Embryonic facial prominence (tissue), 1 donor: ENCODE measurements around the gene AFAP1.

Experiments used
- DNase-seq: peaks from one replicate; pipeline ENCODE4 v3.0.0-alpha.2; 2016; ENCODE audit errors: extremely low spot score

AFAP1 gene

DNA sequence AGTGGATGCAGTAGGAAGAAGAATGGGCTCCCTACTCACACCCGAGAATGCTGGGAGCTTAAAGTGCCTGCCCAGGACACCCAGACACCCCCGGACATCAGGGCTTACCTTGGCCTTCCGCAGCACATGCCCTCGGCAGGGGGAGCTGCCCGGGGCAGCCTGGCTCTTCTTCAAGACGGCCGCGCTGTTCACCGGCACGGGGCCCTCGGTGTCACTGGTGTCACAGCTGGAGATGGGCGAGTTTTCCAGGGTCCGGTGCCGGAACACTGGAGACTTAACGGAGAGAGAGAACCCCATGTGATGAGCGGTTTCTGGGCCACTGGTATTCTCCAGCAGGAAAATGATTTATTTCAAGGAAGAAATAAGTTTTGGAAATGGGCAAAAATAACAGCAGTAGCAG is 170.9 kb downstream of the AFAP1 start:
- no peak for DNase-seq

DNA sequence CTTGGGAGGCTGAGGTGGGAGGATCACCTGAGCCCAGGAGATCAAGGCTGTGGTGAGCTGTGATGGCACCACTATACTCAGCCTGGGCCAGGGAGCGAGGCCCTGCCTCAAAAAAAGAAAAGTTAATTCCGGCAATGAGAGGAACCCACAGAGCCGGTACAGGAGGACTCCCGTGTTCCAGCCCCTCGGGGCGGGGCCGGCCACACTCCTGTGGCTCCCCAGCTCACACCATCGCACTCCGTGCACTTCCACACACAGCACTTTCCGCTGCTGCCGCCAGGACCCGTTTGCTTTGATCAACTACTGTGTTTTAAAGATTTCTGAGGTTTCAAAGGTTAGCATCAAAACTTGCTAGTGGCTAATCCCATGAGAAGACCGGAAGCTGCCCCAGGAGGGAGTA is 171.7 kb downstream of the AFAP1 start:
- DNase-seq, result no peak

DNA sequence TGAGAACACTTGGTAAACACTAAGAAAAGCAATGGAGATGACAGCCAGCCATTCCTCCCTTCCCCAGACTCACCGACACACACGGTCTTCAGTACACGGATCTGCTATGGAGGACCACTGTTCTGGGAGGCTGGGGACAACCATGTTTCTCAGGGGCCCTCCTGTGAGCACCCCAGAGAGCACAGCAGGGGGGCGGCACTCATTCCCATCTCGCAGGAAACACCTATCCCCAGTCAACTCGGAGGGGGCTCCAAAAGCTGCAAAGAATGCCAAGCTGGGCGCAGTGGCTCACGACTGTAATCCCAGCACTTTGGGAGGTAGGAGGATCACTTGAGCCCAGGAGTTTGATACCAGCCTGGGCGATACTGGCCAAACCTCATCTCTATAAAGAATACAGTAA is 172.1 kb downstream of the AFAP1 start:
- DNase-seq, result no peak

DNA sequence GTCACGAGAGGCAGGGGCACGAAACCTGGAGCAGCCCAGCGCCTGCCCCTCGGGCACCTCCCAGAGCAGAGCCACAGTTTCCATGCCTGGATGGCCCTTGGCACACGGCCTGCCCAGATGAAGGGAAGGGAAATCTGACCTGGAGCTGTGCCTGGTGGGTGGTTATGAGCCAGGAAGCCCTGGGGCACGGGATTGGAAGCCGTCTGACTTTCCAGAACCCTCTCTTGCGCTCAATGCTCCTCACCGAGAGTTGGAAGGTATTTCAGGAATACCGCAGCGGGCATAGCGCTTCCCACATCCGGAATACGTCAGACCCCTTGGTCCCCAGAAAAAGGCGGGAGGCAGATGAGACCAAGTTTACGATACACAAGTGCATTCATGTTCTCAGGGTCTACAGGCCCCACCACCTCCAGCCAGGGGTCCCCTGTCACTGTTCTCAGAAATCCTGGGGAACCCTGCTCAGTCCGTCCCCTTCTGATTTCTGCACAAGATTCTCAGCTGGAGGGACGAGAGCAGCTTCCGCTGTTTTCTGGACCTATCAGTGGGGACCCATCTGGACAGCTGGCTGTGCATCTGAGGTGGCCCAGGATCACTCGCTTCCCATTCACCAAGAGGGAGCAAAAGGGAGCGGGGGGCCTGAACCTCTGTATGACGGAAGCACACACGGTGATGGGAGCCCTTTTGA is 172.9 kb downstream of the AFAP1 start:
- no peak for DNase-seq

DNA sequence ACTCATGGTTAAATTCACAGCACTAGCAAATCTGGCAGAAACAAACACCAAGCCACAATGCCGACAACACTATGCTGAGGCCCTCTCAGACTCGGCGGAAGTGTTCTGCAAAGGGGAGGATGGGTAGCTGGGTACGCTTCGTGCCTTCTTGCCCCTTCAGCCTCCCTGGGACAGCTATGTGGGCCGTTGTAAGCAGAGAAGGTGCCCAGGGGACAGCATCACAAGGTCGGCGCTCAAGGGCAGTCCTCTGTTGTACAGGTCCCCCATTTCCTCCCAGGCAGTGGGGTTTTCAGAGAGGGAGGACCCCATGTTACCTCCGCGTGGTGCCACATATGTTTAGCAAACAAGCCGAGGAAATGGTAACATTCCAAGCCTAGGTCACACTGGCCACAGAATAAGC is 173.6 kb downstream of the AFAP1 start:
- DNase-seq, result no peak

DNA sequence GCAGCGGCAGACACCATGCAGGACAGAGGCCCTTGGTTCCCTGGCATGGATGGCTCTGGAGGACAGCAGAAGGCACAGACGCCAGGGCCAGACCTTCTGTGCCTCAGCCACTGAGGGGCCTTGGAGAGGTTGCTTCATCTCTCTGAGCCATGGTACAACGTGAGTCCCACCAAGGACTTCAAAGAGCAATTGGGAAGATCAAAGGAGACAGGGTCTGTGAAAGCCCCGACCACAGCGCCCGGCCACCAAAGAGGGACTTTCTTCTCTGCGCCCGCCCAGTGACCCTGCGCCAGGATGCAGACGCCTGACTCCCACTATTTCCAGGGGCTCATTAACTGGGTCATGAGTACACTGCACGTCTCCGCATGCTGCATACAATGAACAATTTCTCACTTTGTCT is 174.0 kb downstream of the AFAP1 start:
- DNase-seq, result no peak

DNA sequence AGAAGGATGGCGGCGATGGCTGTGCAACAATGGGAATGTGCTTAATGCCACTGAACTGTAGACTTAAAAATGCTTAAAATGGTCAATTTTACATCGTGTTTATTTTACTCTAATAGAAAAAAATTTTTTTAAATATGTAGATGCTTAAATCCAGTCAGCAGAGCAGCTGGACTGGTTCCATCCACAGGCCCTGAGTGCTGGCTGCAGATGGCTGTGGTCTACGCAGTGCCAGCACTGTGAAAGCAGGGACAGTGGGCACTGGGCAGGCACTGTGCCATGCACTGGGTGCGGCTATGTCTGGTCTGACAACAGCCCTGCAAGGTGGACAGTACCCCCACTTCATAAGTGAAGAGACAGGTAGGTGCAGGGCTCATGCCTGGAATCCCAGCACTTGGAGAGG is 175.2 kb downstream of the AFAP1 start:
- DNase-seq, result no peak

DNA sequence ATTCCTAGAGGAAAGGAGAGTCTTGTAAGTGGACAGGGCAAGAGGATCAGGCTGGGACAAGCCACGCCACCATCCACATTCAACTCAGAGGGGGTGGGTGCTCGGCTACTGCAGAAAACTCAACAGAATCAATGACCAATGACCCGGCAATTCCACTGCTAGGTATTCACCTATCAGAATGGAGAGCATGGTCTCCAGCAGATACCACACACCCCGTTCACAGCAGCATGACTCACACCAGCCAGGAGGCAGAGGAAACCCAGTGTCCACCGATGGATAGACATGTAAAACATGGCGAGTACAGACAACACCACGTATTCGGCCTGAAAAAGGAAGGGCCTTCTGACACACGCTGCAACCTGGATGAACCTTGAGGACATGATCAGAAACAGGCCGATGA is 175.9 kb downstream of the AFAP1 start:
- DNase-seq, result no peak

DNA sequence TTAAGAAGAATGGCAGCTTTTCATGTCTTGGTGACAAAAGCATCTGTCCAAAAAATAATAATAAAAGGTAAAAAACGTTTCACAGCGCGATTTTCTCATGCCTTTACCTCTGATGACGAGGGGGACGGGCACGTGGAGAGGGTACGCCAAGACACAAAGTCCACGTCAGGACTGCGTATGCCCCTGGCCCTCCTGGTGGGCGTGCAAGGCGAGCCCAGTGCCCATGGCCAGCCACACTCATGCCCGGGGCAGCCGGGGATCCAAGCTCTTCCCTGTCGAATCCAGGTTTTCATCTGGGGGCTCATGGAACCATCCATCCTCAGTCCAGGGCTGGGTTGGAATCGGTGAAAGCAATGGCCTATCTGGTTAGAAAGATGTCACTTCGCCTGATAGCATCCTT is 176.6 kb downstream of the AFAP1 start:
- no peak for DNase-seq

DNA sequence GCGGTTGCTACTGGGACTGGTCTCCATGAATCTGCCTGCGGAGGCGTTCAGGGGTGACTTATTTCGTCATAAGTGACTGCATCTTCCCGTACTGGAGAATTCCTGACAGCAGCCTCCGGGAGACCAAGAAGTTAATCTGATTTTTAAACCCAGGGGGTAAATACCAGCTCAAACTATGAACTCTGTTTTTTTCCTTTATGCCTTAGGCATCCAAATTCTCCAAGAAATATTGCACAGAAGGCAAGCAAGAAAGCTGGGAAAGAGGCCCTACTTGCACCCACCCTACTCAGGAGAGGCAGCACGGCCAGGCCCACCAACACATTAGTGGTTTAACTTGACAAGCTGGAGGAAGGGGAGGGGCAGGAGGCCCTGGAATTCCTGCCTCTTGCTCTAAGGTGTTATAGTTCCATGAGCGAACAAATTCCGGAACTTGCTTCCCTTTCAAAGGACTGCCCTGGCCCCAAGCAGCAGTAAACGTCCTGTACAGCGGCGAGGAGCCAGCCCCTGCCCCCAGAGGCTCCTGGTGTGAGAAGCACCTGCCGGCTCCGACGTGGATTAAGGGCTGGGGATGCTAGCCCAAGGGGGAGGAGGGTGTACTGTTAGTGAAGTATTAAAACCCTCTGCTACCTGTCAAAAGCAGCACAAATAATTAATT is 177.2 kb downstream of the AFAP1 start:
- no peak for DNase-seq

DNA sequence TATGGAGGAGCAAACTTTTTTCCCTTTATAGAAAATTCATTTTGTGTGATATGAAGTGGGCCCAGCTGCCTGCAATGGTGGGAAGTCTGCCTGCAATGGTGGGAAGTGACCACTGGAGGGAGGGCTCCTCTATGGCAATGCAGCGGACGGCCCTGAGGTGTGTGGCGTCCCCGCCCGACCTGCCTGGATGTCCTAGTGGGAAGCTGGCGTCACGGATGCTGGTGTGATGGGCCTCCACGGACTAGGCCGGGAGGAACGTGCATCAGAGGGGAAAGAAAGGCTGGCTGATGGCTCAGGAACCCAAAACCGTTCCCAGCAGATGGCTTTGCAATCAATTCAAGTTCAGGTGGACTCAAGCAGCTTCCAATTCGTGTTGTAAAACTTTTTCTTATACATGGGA is 177.9 kb downstream of the AFAP1 start:
- DNase-seq, result no peak

DNA sequence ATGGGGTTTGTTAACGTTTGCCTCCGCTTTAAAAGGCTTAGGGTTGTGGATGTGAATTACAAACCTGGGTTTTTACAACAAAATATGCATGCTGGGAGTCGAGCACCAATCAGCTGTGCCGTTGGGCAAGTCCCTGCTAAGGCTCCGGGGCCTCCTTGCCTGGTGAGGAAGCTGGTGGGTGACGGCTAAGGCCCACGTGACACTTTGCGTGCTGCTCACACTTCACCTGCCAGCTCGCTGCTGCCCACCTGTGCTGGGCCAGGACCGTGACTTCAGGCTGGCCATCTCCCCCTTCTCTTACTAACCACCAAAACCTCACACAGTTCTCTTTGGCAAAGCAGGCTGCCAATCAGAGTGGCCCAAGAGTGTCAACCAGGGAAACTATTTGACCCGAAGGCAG is 178.3 kb downstream of the AFAP1 start:
- DNase-seq, result no peak

DNA sequence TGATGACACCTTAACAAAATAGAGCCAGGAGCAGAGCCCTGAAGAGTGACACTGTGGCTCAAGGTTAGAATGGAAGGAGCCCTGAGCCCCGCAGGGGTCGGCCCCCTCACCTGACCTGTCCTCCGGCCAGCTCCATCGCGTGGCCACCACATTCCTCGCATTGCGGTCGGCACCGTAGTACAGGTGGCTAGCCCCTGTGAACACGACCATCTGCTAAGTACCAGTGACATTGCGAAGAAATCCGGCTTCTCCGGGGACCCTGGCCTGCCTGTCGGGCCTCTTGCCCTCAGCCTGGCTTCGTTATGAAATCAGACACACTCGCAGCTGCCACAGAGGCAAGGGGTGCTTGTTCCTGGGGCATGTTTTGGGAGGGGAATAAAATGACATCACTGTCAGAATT is 179.0 kb downstream of the AFAP1 start:
- no peak for DNase-seq

DNA sequence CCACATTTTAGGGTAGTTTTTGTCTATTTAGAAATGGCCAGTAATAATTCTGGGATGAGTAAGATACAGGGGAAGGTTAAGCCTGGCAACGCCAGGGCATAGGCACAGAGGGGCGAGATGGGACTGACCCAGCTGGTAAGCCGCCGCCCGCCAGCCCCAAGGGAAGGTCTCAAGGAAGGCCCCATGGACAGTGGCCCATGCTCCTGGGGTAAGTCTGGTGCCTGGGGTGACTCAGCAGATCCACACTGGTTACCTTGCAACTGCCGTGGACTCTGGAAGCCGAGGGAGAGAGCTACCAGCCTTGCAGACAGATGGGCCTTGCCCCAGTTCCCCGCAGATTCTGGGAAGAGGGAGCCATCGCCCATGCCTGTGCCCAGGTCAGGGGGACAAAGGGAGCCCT is 179.4 kb downstream of the AFAP1 start:
- no peak for DNase-seq

DNA sequence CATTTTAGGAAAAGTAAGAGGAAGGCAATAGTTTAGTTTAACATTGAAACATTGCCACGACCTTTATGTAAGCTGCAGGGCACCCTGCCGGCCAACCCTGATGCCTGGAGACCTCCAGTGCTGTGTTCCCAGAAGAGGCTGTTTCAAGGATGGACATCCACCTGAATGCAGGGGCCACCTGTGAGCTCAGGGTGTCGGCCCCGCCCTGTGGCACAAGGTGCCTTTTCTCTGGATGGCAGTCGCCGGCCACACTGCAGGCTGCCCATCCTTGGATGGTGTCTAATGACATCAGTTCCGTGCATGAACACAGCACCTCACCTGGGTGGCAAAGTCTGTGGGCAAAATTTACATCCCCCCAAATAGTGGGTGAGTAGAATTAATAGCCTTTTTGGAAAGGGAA is 180.0 kb downstream of the AFAP1 start:
- no peak for DNase-seq

DNA sequence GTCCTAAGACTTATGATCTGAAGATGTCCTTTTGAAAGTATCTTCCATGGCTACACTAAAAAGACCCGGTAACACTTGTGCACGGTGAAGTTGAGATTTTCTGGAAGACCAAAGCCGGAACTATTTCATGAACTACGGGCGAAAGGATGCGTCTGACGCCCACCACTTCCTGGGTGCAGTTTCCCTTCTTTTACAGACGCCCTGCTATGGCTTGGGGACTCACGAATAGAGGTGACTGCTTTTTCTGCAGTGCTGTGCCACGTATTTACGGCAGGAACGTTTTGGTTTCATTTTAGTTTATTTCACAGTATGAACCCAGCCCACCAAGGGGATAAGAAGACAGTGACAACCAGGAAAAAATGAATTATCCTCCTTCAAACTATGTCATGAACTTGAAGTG is 180.4 kb downstream of the AFAP1 start:
- DNase-seq, result no peak

DNA sequence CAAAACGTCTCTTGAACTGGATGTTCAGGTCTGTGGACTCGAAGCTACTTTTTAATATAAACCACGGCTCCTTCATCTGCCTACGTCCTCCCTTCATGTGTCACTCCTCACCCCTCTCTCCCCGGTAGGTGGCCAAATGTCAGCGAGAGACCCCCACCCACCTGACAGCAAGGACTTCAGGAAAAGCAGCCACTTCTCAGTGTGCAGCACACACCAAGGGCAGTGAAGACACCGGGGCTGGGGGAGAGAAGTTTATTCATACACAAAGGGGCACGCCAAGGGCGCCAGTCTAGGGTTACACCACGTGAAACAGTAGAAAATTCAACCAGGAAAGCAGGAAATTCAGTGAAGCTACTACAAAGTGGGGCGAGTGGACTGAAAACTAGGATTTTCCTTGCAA is 181.2 kb downstream of the AFAP1 start:
- DNase-seq, result no peak

DNA sequence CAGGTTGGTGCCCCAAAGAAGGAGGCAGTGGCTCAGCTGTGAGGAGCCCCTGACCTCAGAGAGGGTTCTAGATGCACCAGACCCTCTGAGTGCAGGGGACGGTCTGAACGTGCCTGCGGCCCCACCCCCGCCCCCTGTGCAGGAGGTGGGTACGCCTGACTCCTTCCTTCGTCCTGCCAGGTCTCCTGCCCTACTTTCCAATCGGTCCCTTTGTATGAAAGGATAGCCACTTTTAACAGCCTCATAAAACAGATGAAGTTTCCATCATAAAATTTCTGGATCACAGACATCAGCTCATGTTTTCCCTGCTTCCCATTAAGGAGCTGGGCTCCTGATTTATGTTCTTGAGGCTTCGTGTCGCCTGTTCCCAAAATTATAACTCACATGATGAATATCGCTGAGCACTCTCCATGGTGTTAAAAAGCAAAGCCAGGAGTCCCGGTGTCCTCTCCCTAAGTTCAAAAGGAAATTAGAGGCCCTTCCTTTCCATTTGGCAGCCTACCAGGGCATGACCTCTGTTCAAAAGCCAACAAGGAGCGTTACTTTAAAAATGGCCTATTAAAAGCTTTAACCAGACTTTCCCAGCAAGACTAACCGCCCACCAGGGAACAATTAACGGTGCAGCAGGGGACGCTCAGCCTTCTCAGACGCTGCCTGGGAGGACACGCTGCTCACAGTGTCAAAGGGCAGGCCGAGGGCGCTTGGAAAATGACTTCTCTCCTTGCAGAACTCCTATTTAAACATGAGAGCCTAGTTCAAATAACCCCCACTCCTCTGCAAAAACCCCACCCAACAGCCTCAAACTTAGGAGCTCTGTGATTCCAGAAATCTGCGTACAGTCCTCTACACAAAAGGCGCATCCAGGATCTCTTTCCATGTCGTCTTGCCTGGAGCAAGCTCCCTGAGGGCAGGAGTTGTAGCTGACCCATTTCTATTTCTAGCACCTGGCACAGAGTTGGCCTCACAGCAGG is 181.9 kb downstream of the AFAP1 start:
- no peak for DNase-seq

DNA sequence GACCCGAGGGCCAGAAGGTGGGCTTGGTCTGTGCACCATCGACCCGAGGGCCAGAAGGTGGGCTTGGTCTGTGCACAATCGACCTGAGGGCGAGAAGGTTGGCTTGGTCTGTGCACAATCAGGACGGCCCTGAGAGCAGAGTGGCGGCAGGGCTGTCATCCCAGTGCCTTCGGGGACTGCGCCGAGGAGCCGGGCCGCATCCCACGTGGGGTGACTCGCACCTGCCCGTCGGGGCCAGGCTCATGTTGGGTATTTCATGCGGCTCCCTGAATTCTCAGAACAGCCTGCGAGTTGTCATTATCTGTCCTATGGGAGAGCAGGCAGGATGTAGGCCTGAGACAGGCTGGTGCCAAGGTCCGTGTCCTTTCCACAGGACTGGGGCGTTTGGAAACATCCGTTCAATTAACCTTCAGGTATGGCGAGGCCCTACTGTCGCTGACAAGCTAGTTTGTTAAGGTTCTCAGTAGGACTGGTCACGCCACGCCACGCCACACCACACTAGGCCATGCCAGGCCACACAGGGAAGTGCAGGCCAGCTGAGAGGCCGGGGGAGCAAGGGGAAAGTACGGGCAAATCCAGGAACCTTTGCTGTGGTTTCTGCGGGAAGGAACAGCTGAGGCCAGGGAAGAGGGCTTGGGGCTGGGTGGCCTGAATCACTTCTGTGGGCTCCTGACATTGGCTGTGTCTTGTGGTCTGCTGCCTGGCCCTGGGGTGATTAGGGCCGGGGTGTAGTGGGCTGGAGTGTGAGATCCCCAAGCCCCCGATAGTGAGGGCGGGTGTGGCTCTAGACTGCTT is 182.9 kb downstream of the AFAP1 start:
- no peak for DNase-seq

DNA sequence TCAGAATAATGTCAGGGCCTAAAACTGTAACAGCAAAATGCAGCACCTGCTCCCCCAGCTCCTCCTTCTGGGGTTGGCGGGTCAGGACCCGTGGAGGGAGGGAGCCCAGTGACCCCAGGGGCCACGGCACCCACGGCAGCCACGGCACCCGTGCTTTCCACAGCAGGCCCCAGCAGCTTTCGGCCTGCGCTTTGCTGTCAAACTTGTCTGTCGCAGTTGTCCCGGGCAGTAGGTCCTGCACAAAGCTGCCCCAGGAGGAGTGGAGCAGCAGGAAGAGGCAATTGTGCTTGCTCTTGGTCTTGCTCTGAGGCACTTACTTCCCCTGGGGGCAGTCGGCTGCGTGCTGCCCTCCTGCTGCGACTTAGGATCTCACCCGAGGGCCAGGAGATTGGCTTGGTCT is 183.6 kb downstream of the AFAP1 start:
- no peak for DNase-seq

DNA sequence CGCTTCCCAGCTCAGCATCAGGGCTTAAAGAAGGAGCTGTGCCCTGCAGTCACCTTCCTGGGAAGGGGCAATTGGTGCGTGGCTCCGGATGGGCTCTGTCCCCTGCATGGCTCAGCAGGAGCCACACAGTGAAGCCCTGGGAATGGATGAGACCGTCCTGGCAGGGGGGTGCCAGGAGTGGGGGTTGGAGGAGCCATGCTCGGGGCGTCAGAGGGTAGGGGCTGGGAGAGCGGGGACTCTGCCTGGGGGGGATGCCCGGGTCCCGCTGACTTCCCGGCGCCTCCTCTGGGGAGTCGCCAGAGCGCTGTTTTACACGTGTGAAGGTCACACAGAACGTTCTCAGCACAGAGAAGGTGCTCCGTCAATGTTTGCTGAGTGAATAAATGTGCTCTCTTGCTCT is 184.1 kb downstream of the AFAP1 start:
- DNase-seq, result no peak
